HG03457 (cell line): Measurements from ENCODE around the gene RALA.
"Not testable (repeated sequence)": the region's sequence is repeated elsewhere in the genome, so short reads cannot be mapped to it uniquely, and the experiment has no call there.

Experiments used
- ATAC-seq: cut with Tn5 transposase; IDR thresholded peaks from one replicate; pipeline ENCODE4 v1.9.1; 2021; ENCODE audit warnings: moderate number of reproducible peaks; ENCODE audit not compliant: unreplicated experiment

The RALA gene

DNA sequence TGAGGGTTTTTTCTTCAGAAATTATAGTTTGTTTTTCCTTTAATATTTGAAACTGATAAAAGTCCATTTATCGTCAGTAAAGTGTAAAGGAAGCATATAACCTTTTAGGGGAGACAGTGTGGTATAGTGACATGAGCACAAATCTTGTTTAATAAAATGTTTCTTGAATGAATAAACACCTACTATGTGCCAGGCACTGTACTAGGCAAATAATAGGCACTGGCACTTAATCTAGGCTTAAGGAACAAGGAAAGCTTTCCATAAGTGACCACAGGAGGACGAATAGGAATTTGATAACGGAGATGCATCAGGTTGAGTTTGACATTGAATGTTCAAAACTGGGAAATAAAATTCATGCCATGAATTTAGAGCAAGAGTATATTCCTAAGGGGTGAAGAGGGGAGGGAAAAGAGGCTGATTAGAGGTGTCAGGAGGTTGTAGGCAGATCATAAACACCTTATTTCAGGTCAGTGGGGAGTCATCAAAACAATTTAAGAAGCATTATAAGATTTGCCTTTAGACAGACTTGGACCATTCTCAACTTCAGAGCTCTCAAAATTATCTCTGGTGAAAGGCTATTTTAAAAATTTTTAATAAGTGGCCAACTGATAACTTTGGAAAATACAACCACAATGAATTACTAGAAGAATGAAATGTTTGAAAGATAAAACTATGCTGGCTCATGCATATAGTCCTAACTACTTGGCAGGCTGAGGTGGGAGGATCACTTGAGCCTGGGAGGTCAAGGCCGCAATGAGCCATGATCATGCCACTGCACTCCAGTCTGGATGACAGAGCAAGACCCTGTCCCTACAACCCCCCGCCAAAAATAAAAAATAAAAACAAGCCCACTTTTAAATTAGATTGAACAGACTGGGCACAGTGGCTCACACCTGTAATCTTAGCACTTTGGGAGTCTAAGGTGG is 22.4 kb downstream of the RALA start:
- no peak for ATAC-seq

DNA sequence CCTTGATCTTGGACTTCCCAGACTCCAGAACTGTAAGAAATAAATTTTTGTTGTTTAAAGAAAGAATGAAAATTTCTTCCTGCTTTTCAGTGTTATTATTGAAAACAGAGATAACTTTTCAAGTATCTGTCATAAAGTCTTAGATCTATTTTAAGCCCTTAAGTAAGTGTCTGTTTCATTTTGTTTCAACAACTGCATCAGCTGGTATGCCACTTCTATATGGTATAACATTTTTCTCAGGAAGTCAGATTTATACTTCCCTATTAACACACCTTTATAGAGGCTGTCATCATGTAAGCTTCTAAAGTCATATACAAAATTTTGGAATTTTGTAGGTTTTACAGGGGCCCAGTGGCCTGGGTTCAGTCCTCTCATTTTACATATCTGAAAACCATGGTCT is 24.4 kb downstream of the RALA start:
- ATAC-seq, result no peak

DNA sequence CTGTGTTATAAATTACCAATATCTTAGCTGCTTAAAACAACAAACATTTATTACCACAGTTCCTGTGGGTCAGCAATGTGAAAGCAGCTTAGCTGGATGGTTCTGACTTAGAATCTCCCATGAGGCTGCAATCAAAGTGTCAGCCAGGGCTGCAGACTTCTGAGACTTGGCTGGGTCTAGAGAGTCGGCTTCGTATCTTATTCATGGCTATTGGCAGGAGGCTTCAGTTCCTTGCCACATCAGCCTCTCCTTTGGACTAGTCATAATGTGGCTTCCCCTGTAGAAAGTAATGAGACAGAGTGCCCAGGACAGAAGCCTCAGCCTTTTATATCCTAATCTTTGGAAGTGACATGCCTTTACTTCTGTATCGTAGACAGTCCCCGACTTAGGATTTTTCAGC is 27.3 kb downstream of the RALA start:
- ATAC-seq, result no peak

DNA sequence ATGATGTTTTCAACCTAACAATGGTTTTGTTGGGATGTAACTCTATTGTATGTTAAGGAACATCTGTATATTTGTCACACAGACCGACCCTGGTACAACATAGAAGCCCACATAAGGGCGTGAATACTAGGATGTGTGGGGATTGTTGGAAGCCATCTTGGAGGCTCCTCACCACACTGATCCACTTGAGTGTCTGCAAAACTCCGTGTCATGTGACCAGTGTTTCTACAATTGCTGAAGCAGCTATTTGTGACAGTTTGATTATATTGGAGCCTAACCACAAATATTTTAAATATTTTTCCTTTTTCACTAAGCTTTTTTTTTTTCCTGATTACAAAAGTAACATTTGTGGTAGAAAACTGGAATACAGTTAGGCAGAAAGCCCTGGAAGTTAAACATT is 27.9 kb downstream of the RALA start:
- ATAC-seq, result no peak

DNA sequence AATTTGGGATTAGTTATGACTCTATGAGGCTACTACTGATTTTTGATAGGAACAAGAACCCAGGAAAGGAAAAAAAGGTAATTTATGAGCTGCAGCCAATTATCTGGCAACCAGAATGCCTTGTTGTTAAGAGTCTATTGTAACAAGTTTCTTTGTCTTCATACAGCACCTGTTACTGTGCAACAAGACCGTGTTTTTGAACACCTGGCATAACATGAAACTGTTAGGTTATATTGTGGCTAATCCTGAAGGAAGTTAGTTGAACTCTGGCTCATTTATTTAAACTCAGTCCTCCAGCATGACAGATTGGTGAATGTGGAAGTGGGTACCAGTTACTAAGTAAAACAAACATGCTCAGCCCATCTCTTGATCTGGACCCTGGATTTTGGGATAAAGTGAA is 33.0 kb downstream of the RALA start:
- ATAC-seq, result no peak

DNA sequence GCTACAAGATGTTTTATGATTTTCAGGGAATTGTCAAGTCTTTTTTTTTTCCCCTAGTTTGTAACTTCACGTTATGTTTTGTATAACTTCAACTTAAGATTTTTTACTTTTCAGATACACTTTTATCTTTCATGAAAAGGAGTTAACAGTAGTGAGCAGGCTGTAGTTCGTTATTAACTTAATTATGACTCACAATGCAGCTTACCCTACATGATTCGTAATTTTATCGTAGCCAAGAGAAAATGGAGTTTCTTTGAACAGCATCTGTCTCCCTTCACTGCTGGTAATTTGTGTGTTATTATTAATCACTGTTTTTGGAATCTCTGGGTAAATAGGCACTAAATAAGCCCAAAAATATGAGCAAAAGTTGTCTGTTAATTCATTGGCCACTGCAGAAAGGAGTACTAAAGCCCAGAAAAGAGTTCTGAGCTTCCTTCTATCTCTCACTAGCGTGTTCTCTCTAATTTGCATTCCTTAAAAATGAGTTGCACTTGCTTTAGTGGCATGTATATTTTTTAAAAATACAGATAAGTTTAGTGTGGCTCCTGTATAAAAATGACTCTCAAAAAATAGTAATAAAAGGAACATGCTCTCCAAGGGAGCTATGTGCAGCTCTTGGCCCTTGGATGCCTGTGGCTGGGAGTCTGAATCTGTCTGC is 36.1 kb downstream of the RALA start:
- no peak for ATAC-seq

DNA sequence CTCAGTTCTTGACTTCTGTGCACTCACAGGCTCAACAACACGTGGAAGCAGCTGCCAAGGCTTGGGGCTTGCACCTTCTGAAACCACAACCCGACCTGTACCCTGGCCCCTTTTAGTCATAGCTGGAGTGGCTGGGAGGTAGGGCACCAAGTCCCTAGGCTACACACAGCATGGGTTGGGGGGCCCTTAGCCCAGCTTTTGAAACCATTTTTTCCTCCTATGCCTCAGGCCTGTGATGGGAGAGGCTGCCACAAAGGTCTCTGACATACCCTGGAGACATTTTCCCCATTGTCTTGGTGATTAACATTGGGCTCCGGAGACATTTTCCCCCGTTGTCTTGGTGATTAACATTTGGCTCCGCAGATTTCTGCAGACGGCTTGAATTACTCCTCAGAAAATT is 38.6 kb downstream of the RALA start:
- no peak for ATAC-seq

DNA sequence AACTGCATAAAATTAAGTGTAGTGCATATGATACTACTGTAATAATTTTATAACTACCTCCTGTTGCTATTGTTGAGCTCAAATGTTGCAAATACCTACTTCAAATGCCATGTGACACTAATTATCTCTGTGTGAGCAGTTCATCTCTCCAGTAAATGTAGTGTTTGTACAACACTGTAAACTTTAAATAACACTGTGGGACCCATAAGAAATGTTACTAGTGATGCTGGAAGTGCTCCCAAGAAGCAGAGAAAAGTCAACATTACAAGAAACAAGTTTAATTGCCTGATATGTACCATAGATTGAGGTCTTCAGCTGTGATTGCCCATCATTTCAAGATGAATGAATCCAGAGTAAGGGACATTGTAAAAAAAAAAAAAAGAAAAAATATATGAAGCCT is 39.9 kb downstream of the RALA start:
- no peak for ATAC-seq

DNA sequence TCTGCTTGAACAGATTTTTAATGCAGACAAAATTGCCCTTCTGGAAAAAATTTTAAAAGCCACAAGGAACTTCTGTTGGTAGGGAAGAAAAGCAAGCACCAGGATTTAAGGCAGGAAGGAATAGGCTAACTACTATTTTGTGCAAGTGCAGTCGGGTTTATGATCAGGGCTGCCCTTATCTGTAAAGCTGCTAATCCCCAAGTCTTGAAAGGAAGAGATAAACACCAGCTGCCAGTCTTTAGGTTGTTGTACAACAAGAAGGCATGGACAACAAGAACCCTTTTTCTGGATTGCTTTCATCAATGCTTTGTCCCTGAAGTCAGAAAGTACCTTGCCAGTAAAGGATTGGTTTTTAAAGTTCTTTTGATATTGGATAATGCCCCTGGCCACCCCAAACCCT is 40.7 kb downstream of the RALA start:
- no peak for ATAC-seq

DNA sequence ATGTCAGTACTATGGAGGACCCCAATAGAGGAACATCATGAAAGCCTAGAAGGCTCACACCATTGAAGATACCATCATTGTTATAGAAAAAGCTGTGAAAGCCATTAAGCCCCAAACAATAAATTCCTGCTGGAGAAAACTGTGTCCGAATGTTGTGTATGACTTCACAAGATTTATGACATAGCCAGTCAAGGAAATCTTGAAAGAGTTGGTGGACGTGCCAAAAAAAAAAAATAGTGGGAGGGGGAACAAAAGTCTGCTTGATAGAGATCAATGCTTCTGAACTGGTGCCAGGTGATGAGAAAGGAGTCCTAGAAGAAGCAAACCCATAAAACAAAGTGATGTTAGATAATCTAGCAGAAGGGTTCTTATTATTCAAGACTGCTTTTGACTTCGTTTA is 41.2 kb downstream of the RALA start:
- ATAC-seq, result no peak

DNA sequence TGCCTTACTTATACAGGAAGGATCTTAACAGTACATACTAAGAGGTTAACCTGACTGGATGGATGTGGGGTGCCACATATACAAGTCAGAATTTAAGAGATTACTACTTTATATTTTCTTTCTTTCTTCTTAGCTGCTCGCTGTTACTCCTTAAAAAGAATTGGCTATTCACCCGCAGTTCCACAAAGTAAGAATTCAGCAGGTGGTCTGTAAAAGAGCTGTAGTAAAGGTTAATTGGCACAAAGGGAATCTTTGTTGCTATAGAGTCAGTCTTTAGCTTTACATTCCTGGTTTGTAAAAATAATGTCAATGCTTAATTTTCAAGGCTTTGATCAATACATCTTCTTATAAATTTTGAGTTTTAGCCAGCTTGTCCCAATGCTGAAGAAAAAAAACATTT is 43.2 kb downstream of the RALA start:
- ATAC-seq, result no peak

DNA sequence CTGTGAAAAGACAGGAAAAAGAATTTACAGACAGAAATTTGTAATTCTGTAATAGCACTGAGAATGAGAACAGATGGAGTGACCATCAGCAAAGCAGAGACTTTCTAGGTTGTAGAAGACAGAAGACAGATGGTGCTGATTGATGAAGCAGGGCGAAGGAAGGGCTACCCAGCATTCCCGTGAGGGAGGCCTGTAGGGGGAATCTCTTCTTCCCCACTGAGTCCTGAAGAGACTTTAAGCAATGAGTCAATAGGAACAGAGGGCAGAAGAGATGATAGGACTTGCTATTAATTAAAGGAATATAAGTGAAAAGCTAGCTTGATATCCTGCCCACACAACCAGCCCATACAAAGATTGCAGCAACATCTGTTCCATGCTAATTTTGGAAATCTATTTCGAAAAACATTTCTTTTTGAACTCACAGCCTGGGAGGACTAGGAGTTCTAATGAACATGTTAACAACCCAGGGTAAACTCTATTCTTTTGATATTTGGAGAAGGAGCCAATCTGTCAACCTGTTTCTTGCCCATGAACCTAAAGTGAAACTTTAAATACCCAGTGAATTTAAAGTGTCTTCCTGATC is 44.1 kb downstream of the RALA start:
- ATAC-seq, result no peak

DNA sequence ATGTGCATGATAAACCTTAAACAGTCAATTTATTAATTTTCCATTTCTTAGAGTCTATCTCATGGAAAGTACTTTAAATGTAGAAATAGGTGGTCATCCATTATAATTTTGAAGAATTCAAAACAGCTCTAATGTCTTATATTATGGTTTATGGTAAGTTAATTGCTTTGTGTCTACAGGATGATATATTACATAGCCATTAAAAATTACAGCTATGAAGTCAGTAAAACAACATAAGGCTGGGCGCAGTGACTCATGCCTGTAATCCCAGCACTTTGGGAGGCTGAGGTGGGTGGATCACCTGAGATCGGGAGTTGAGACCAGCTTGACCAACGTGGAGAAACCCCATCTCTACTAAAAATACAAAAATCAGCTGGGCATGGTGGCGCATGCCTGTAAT is 44.9 kb downstream of the RALA start:
- ATAC-seq, result not testable (repeated sequence)

DNA sequence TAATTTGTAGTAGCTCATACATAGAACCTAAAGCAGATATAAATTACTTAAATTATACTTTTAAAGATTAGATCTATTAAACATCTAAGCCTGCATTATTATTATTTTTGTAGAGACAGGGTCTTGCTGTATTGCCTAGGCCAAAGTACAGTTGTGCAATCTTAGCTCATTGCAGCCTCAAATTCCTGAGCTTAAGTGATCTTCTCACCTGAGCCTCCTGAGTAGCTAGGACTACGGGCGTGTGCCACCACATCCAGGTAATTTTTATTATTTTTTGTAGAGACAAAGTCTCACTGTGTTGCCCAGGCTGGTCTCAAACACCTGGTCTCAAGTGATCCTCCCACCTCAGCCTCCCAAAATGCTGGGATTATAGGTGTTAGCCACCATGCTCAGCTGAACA is 46.7 kb downstream of the RALA start:
- ATAC-seq, result no peak

DNA sequence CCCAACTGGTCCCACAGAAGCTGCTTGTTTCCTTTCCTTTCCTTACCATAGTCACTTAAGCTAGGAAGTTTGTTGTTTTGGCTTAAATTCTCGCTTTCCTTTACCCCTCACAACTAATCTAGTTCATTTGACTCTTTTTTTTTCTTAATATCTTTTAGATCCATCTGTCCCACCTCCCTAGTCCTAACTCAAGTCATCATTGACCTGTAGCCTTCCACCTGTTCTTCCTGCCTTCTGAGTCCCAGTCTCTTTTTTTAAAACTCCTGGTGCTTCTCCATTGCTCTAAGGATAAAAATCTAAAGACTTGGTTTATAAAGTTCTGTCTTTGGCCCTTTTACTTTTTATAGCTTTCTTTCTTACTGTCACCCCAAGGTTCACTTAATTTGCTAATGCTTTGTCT is 47.6 kb downstream of the RALA start:
- no peak for ATAC-seq

DNA sequence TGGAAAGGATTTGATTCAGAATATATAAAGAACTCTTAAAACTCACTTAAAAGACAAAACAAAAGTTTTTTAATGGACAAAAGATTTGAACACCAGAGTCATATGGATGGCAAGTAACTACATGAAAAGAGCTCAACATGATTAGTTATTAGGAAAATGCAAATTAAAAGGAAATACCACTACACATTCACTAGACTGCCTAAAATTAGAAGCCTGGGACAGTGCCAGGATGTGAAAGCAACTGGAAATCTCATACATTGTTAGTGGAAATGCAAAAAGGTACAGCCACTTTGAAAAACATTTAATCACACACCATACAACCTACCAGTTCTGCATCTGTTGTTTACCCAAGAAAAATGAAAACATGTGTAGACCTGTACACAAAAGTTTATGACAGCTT is 48.8 kb downstream of the RALA start:
- no peak for ATAC-seq

DNA sequence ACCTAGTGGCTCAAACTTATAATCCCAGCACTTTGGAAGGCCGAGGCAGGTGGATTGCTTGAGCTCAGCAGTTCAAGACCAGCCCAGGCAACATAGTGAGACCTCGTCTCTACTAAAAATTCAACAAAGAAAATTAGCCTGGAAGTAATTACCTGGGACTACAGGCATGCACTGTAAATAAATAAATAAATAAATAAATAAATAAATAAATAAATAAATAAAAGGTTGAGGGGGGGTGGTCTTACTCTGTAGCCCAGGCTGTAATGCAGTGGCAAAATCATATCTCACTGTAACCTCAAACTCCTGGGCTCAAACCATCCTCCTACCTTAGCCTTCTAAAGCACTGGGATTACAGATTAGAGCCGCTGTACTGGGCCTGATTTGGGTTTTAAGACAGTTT is 50.5 kb downstream of the RALA start:
- ATAC-seq, result no peak

DNA sequence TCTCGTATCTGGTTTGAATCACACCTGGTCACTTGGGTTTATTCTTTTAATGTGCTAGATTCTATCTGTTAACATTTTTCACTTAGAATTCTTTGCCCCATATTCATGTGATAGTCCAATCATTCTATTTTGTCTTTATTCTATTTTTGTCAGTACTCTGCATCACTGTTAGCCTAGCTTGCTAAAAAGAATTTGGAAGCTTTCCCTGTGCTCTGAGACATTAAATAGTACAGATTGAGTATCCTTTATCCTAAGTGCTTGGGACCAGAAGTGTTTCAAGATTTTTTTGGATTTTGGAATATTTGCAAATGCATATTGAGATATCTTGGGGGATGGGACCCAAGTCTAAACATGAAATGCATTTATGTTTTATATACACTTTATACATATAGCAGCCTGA is 51.0 kb downstream of the RALA start:
- no peak for ATAC-seq

DNA sequence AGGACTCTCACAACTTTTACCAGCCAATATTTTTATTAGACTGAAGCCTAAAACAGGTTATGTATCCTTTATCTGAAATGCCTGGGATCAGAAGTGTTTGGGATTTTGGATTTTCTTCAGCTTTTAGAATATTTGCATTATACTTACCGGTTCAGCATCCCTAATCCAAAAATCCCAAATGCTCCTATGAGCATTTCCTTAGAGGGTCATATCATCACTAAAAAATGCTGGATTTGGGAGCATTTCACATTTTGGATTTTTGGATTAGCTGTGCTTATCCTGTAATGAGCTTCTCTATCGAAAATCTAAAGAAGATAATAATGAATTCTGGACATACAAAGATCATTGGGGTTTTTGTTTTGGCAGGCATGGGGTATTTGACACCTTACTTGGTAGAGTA is 53.0 kb downstream of the RALA start:
- ATAC-seq, result no peak

DNA sequence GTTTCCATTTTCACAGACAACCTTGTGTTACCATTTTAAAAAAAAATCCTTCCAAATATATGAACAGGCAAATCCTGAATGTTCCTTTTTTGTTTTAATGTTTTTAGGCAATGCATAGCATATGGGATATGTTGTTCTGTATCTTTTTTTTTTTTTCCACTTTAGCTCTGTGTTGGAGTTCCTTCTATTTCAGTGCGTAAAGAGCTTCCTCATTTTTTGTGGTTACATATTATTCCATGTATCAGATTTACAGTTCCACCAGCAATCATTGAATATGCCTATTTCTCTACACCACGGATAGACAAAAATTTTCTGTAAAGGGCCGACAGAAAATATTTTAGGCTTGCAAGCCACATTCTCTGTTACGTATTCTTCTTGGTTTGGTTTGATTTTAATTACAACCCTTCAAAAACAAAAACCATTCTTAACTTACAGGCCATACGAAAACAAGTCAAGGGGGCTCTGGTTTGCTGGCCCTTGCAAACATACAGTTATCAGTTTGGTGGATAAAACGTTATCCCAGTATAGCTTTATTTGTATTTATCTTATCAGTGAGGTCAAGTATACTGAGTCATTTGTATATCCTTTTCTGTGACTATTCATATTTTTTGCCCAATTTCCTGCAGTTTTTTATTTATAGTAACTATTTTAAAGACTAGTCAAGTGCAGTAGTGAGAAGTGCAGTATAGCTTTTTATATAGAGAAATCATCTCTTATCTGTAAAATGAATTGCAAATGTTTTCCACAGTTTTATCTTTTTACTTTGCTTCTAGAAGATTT is 55.7 kb downstream of the RALA start:
- no peak for ATAC-seq

DNA sequence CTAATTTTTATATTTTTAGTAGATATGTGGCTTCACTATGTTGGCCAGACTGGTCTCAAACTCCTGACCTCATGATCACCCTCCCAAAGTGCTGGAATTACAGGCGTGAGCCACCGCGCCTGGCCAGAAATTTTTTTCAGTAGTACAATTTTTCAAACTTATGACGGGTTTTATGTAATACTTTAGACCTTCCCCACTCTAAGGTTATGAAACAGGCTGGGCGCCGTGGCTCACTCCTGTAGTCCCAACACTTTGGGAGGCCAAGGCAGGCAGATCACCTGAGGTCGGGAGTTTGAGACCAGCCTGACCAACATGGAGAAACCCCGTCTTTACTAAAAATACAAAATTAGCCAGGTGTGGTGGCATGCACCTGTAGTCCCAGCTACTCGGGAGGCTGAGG is 56.5 kb downstream of the RALA start:
- ATAC-seq, result not testable (repeated sequence)
